GM23338 (cell line): ENCODE measurements around the gene EPB41L5. TPM values are rescaled to one million over a fixed set of nuclear protein-coding genes. Genes with fewer than 3 reads are reported as not detected.

Experiments
- ATAC-seq: fragments of 200-7000 bp; cut with Tn5 transposase; 3 replicates; pipeline ENCODE4 v1.9.1; 2020
- DNase-seq: peaks from one replicate; pipeline ENCODE4 v3.0.0-alpha.2; 2015; ENCODE audit warnings: low spot score
- H2AFZ ChIP-seq: fragments of 200-600 bp; sonication (generic); 2 replicates; pipeline ENCODE4 v1.8.0; 2016; ENCODE audit warnings: antibody characterized with exemption, mild to moderate bottlenecking, moderate library complexity
- H3F3A ChIP-seq: fragments of 200-600 bp; sonication (generic); replicated peaks from 2 replicates; pipeline ENCODE4 v1.8.0; 2017; ENCODE audit warnings: antibody characterized with exemption, mixed run types, low read depth
- H3K27ac ChIP-seq: fragments of 200-600 bp; sonication (generic); 2 replicates; pipeline ENCODE4 v1.6.1; 2016; ENCODE audit warnings: low read depth
- H3K27me3 ChIP-seq: fragments of 200-600 bp; sonication (generic); 2 replicates; pipeline ENCODE4 v1.8.0; 2016; ENCODE audit warnings: mild to moderate bottlenecking, mixed run types, moderate library complexity; ENCODE audit not compliant: insufficient read depth
- H3K36me3 ChIP-seq: fragments of 200-600 bp; sonication (generic); 2 replicates; pipeline ENCODE4 v1.8.0; 2016; ENCODE audit warnings: mild to moderate bottlenecking; ENCODE audit not compliant: insufficient read depth
- H3K4me1 ChIP-seq: fragments of 200-600 bp; sonication (generic); 2 replicates; pipeline ENCODE4 v1.8.0; 2016; ENCODE audit warnings: mild to moderate bottlenecking, moderate library complexity; ENCODE audit not compliant: insufficient read depth
- H3K4me2 ChIP-seq: fragments of 200-600 bp; sonication (generic); 2 replicates; pipeline ENCODE4 v1.7.1; 2017; ENCODE audit warnings: mixed run types
- H3K4me3 ChIP-seq: fragments of 200-600 bp; sonication (generic); 2 replicates; pipeline ENCODE4 v1.6.1; 2016; ENCODE audit warnings: mixed run types
- H3K79me2 ChIP-seq: fragments of 200-600 bp; sonication (generic); replicated peaks from 2 replicates; pipeline ENCODE4 v1.8.0; 2017; ENCODE audit warnings: mild to moderate bottlenecking; ENCODE audit not compliant: insufficient read depth
- H3K9me2 ChIP-seq: fragments of 200-600 bp; sonication (generic); 2 replicates; pipeline ENCODE4 v1.8.0; 2017; ENCODE audit not compliant: insufficient read depth
- H4K20me1 ChIP-seq: fragments of 200-600 bp; sonication (generic); replicated peaks from 2 replicates; pipeline ENCODE4 v1.8.0; 2017; ENCODE audit warnings: mild to moderate bottlenecking; ENCODE audit not compliant: insufficient read depth
- H3K27ac Mint-ChIP-seq: 2 replicates; pipeline ENCODE4 v1.8.0; 2020; ENCODE audit warnings: inconsistent platforms, mild to moderate bottlenecking, moderate library complexity, mixed read lengths
- H3K27me3 Mint-ChIP-seq: 3 replicates; pipeline ENCODE4 v1.8.0; 2022; ENCODE audit warnings: low read depth, mild to moderate bottlenecking, moderate library complexity, mixed read lengths, inconsistent platforms; ENCODE audit not compliant: insufficient read depth, poor library complexity
- H3K36me3 Mint-ChIP-seq: 3 replicates; pipeline ENCODE4 v1.8.0; 2021; ENCODE audit warnings: low read depth, mild to moderate bottlenecking, inconsistent platforms, moderate library complexity, mixed read lengths
- H3K4me1 Mint-ChIP-seq: 3 replicates; pipeline ENCODE4 v1.8.0; 2020; ENCODE audit warnings: mild to moderate bottlenecking, inconsistent platforms, mixed read lengths
- H3K4me3 Mint-ChIP-seq: 3 replicates; pipeline ENCODE4 v1.8.0; 2021; ENCODE audit warnings: moderate library complexity, mild to moderate bottlenecking, inconsistent platforms, mixed read lengths
- H3K9me3 Mint-ChIP-seq: 3 replicates; pipeline ENCODE4 v1.8.0; 2020; ENCODE audit warnings: moderate library complexity, mild to moderate bottlenecking, inconsistent platforms, mixed read lengths
- CREB1 ChIP-seq: fragments of 250-450 bp; sonication (Bioruptor Pico); IDR thresholded peaks from 2 replicates; pipeline ENCODE4 v1.5.0; 2020; ENCODE audit warnings: low read depth, mild to moderate bottlenecking, moderate library complexity
- ETS1 ChIP-seq: IDR thresholded peaks from 2 replicates; pipeline ENCODE4 v1.6.1; 2016; ENCODE audit warnings: antibody characterized with exemption
- EZH2phosphoT487 ChIP-seq: fragments of 200-600 bp; sonication (generic); IDR thresholded peaks from one replicate; pipeline ENCODE4 v1.8.1; 2018; ENCODE audit warnings: antibody characterized with exemption; ENCODE audit not compliant: unreplicated experiment
- NANOG ChIP-seq: IDR thresholded peaks from 2 replicates; pipeline ENCODE4 v1.6.1; 2016; ENCODE audit warnings: antibody characterized with exemption, borderline replicate concordance
- POLR2AphosphoS5 ChIP-seq: IDR thresholded peaks from 2 replicates; pipeline ENCODE4 v1.6.1; 2016; ENCODE audit warnings: antibody characterized with exemption, low read depth
- STAT1 ChIP-seq: IDR thresholded peaks from one replicate; pipeline ENCODE4 v1.6.1; 2016; ENCODE audit warnings: antibody characterized with exemption; ENCODE audit not compliant: unreplicated experiment
- ZNF331 ChIP-seq: fragments of 250-450 bp; sonication (Bioruptor Pico); IDR thresholded peaks from 2 replicates; pipeline ENCODE4 v1.5.0; 2020; ENCODE audit warnings: low read depth, mild to moderate bottlenecking, moderate library complexity
- polyA plus RNA-seq: library from polyadenylated mRNA; unstranded; fragments of >200 nt; fragmentation: Nextera tagmentation; extraction: Ambion mirVana; gene quantifications from 2 replicates; pipeline ENCODE4 v1.2.1, GENCODE V29; 2016
- total RNA-seq: library from RNA; depleted of rRNA; stranded (reverse); fragments of >200 nt; shearing (Covaris generic); gene quantifications from 2 replicates; pipeline ENCODE4 v1.2.3, GENCODE V29; 2014
- TF ChIP-seq, protein P1 (sequence below): IDR thresholded peaks from one replicate; pipeline ENCODE4 v1.6.1; 2018; ENCODE audit warnings: antibody characterized with exemption; ENCODE audit not compliant: unreplicated experiment
- TF ChIP-seq, protein P2 (sequence below), 2 experiments: fragments of 200-600 bp in 1 of 2; sonication (generic) in 1 of 2; conservative IDR thresholded peaks; 2 replicates each; pipeline versions ENCODE4 v1.5.1 to v1.6.1; 2016 to 2017; ENCODE audit warnings: antibody characterized with exemption in 2 of 2, low read depth in 2 of 2, mild to moderate bottlenecking in 2 of 2, moderate library complexity in 1 of 2

EPB41L5 gene
- total and polyA plus RNA-seq, 2 experiments from 2014 or later, result 15.5 to 35.4 TPM

- Mint-ChIP-seq H3K36me3 (peaks cover 71% of the 10 kb centered on the region), H3K27ac (no peak overlapping the region), H3K27me3 (no peaks in the 10 kb centered on the region), H3K4me1 (no peaks in the 10 kb centered on the region), H3K4me3 (no peak overlapping the region), H3K9me3 (peaks cover 53% of the 10 kb centered on the region)
- ATAC-seq, result no peak
- H3K36me3 ChIP-seq, result peaks cover 6% of the 10 kb centered on the region; the same call in 1 of the 2 replicates
- no peak overlapping the region for H3K4me3 ChIP-seq
- peaks cover 78% of the 10 kb centered on the region for H3K79me2 ChIP-seq
- no peaks in the 10 kb centered on the region; the same call in none of the 2 replicates for H4K20me1 ChIP-seq
- H2AFZ ChIP-seq, result no peak overlapping the region
- H3K4me1 ChIP-seq, result no peaks in the 10 kb centered on the region
- H3F3A ChIP-seq, result no peaks in the 10 kb centered on the region
- no peak for TF ChIP-seq ZNF331
- TF ChIP-seq ETS1, result no peak
- TF ChIP-seq EZH2phosphoT487, result no peak
- no peak for TF ChIP-seq POLR2AphosphoS5
- H3K9me2 ChIP-seq, result no peaks in the 10 kb centered on the region
- no peak for DNase-seq
- no peak overlapping the region for H3K4me2 ChIP-seq
- no peaks in the 10 kb centered on the region for H3K27me3 ChIP-seq
- H3K27ac ChIP-seq, result no peak overlapping the region
Measured at GRCh38 chr2:120052597-120052996, 39.7 kb downstream of the EPB41L5 start.

DNA sequence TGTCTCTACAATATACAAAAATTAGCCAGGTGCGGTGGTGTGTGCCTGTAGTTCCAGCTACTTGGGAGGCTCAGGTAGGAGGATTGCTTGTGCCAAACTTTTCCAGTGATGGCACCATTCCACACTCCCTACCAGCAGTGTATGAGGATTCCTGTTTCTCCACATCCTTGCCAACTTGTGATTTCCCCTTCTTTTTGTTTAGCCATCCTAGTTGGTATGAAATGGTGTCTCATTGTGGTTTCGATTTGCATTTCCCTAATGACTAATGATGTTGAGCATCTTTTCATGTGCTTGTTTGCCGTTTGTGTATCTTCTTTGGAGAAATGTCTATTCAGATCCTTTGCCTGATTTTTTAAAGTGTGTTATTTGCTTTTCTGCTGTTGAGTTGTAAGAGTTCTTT is 41.0 kb downstream of the EPB41L5 start:
- no peak overlapping the region for H3K4me2 ChIP-seq
- no peak for ATAC-seq
- DNase-seq, result no peak
- H3K27me3 Mint-ChIP-seq, result no peaks in the 10 kb centered on the region
- H3K9me3 Mint-ChIP-seq, result peaks cover 40% of the 10 kb centered on the region
- TF ChIP-seq, protein P1, sequence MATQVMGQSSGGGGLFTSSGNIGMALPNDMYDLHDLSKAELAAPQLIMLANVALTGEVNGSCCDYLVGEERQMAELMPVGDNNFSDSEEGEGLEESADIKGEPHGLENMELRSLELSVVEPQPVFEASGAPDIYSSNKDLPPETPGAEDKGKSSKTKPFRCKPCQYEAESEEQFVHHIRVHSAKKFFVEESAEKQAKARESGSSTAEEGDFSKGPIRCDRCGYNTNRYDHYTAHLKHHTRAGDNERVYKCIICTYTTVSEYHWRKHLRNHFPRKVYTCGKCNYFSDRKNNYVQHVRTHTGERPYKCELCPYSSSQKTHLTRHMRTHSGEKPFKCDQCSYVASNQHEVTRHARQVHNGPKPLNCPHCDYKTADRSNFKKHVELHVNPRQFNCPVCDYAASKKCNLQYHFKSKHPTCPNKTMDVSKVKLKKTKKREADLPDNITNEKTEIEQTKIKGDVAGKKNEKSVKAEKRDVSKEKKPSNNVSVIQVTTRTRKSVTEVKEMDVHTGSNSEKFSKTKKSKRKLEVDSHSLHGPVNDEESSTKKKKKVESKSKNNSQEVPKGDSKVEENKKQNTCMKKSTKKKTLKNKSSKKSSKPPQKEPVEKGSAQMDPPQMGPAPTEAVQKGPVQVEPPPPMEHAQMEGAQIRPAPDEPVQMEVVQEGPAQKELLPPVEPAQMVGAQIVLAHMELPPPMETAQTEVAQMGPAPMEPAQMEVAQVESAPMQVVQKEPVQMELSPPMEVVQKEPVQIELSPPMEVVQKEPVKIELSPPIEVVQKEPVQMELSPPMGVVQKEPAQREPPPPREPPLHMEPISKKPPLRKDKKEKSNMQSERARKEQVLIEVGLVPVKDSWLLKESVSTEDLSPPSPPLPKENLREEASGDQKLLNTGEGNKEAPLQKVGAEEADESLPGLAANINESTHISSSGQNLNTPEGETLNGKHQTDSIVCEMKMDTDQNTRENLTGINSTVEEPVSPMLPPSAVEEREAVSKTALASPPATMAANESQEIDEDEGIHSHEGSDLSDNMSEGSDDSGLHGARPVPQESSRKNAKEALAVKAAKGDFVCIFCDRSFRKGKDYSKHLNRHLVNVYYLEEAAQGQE, result no peak
- peaks cover 58% of the 10 kb centered on the region for H3K36me3 Mint-ChIP-seq
- H3F3A ChIP-seq, result no peaks in the 10 kb centered on the region
- H4K20me1 ChIP-seq, result no peaks in the 10 kb centered on the region; the same call in none of the 2 replicates
- no peak overlapping the region for H3K4me3 ChIP-seq
- H3K36me3 ChIP-seq, result peaks cover 6% of the 10 kb centered on the region; the same call in 1 of the 2 replicates
- no peaks in the 10 kb centered on the region for H3K4me1 ChIP-seq
- H3K27ac ChIP-seq, result no peak overlapping the region
- H3K79me2 ChIP-seq, result peaks cover 75% of the 10 kb centered on the region
- no peaks in the 10 kb centered on the region for H3K9me2 ChIP-seq
- no peak overlapping the region for H2AFZ ChIP-seq
- H3K27ac Mint-ChIP-seq, result no peak overlapping the region
- no peaks in the 10 kb centered on the region for H3K4me1 Mint-ChIP-seq
- H3K27me3 ChIP-seq, result no peaks in the 10 kb centered on the region
- no peak overlapping the region for H3K4me3 Mint-ChIP-seq

- Histone ChIP-seq H3K27ac (no peak overlapping the region), H3K9me2 (no peaks in the 10 kb centered on the region), H3K27me3 (no peaks in the 10 kb centered on the region), H3K4me2 (no peak overlapping the region), H3K4me3 (no peak overlapping the region), H3K79me2 (peaks cover 41% of the 10 kb centered on the region), H3F3A (no peaks in the 10 kb centered on the region), H2AFZ (no peak overlapping the region), H3K4me1 (no peaks in the 10 kb centered on the region), H3K36me3 (no peaks in the 10 kb centered on the region), H4K20me1 (peaks cover 3% of the 10 kb centered on the region)
- no peak overlapping the region for H3K27ac Mint-ChIP-seq
- H3K9me3 Mint-ChIP-seq, result no peaks in the 10 kb centered on the region
- H3K36me3 Mint-ChIP-seq, result peaks cover 9% of the 10 kb centered on the region
- no peaks in the 10 kb centered on the region; the same call in 2 of the 3 replicates for H3K4me1 Mint-ChIP-seq
- no peak overlapping the region for H3K4me3 Mint-ChIP-seq
- ATAC-seq (no peak), DNase-seq (no peak)
- no peaks in the 10 kb centered on the region for H3K27me3 Mint-ChIP-seq
- TF ChIP-seq NANOG (no peak), EZH2phosphoT487 (no peak), POLR2AphosphoS5 (no peak), CREB1 (CRISPR knock-in tag) (no peak), STAT1 (no peak)
- TF ChIP-seq, protein P1, result no peak
- TF ChIP-seq, protein P2, sequence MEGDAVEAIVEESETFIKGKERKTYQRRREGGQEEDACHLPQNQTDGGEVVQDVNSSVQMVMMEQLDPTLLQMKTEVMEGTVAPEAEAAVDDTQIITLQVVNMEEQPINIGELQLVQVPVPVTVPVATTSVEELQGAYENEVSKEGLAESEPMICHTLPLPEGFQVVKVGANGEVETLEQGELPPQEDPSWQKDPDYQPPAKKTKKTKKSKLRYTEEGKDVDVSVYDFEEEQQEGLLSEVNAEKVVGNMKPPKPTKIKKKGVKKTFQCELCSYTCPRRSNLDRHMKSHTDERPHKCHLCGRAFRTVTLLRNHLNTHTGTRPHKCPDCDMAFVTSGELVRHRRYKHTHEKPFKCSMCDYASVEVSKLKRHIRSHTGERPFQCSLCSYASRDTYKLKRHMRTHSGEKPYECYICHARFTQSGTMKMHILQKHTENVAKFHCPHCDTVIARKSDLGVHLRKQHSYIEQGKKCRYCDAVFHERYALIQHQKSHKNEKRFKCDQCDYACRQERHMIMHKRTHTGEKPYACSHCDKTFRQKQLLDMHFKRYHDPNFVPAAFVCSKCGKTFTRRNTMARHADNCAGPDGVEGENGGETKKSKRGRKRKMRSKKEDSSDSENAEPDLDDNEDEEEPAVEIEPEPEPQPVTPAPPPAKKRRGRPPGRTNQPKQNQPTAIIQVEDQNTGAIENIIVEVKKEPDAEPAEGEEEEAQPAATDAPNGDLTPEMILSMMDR (conservative IDR thresholded peaks at IDR 0.05; ENCODE audit: low read depth in 2 of 2), result no peak
Measured at GRCh38 chr2:120059483-120059882, 46.6 kb downstream of the EPB41L5 start.
